K562 (cell line): ENCODE results near the gene EDN2. TPM values are rescaled to one million over a fixed set of nuclear protein-coding genes. Genes with fewer than 3 reads are reported as not detected.

ENCODE experiments used
- ATAC-seq: fragments of 200-7000 bp; cut with Tn5 transposase; 3 replicates; pipeline ENCODE4 v1.9.1; 2020; ENCODE audit warnings: moderate library complexity
- BruUV-seq: library from RNA; stranded (reverse); fragments of 400-500 nt; replicated peaks from 2 replicates; lab custom pipeline; 2021; lab: Mats Ljungman, UMichigan
- CTCF ChIA-PET: fragments of 300-600 bp; formaldehyde crosslinking; extraction: SDS; loops from one replicate; lab custom pipeline; 2021; ENCODE audit warnings: low intra/inter-chr PET ratio; lab: Yijun Ruan, JAX
- POLR2A ChIA-PET: fragments of 300-600, 350-650 bp; sonication (Branson Sonifier 250); formaldehyde crosslinking; extraction: SDS; loops from one replicate; lab custom pipeline; 2021; ENCODE audit warnings: antibody characterized with exemption, inconsistent platforms; lab: Yijun Ruan, JAX
- DNase-seq, 4 experiments: peaks; one replicate each; pipeline versions ENCODE4 v3.0.0 to v3.0.0-alpha.2; 2011 to 2018; ENCODE audit warnings: low spot score in 3 of 4, mixed read lengths in 3 of 4; ENCODE audit errors: extremely low read depth in 1 of 4
- FAIRE-seq: peaks from 2 replicates; lab custom pipeline; 2011; peaks lifted over from hg19 to GRCh38; lab: Jason Lieb, UNC
- H2AFZ ChIP-seq: 2 replicates; pipeline ENCODE4 v1.6.0; 2011; ENCODE audit warnings: low read depth, low read length, control low read depth, inconsistent platforms
- H3K27ac ChIP-seq: fragments of 200-600 bp; 3 replicates; pipeline ENCODE4 v1.8.0; 2011; ENCODE audit warnings: low read depth, mild to moderate bottlenecking, control low read depth, inconsistent platforms, low read length, moderate library complexity, mixed read lengths; ENCODE audit errors: extremely low read depth
- H3K27me3 ChIP-seq, 2 experiments: fragments of 300-600 bp in 1 of 2; 2 replicates in 1 of 2; 3 replicates in 1 of 2; pipeline versions ENCODE4 v1.6.0 to v1.8.0; 2011; ENCODE audit warnings: inconsistent platforms in 2 of 2, low read length in 2 of 2, mild to moderate bottlenecking in 1 of 2, mixed read lengths in 1 of 2, moderate library complexity in 1 of 2; ENCODE audit not compliant: control insufficient read depth in 2 of 2, insufficient read depth in 2 of 2
- H3K36me3 ChIP-seq: fragments of 300-600 bp; 3 replicates; pipeline ENCODE4 v1.8.0; 2011; ENCODE audit warnings: mild to moderate bottlenecking, low read length, inconsistent platforms; ENCODE audit not compliant: control insufficient read depth, insufficient read depth
- H3K4me1 ChIP-seq, 2 experiments: fragments of 200-600 bp in 1 of 2; replicated peaks in 1 of 2; 2 replicates in 1 of 2; 3 replicates in 1 of 2; pipeline versions ENCODE4 v1.5.1 to v1.8.0; 2011; ENCODE audit warnings: inconsistent platforms in 2 of 2, low read length in 2 of 2, mild to moderate bottlenecking in 1 of 2, mixed read lengths in 1 of 2, moderate library complexity in 1 of 2; ENCODE audit not compliant: control insufficient read depth in 2 of 2, insufficient read depth in 2 of 2
- H3K4me2 ChIP-seq: 2 replicates; pipeline ENCODE4 v1.6.1; 2011; ENCODE audit warnings: low read length, control low read depth, inconsistent platforms, mixed read lengths; ENCODE audit not compliant: insufficient read depth
- H3K4me3 ChIP-seq: fragments of 200-600 bp; sonication (generic), shearing (Covaris generic); 2 replicates; pipeline ENCODE4 v1.5.1; 2016; ENCODE audit warnings: control low read depth, inconsistent platforms
- H3K79me2 ChIP-seq: fragments of 200-600 bp; 3 replicates; pipeline ENCODE4 v1.8.0; 2011; ENCODE audit warnings: low read length, inconsistent platforms; ENCODE audit not compliant: control insufficient read depth, insufficient read depth
- H3K9ac ChIP-seq, 2 experiments: 2 replicates each; pipeline versions ENCODE4 v1.6.0 to v1.6.1; 2011; ENCODE audit warnings: low read depth in 2 of 2, low read length in 2 of 2, control low read depth in 1 of 2, inconsistent platforms in 1 of 2, mild to moderate bottlenecking in 1 of 2, mixed read lengths in 1 of 2; ENCODE audit not compliant: insufficient read depth in 1 of 2
- H3K9me1 ChIP-seq: one replicate; pipeline ENCODE4 v1.6.0; 2011; ENCODE audit warnings: inconsistent platforms, mild to moderate bottlenecking, low read length, moderate library complexity; ENCODE audit not compliant: control insufficient read depth, insufficient read depth
- H3K9me3 ChIP-seq: replicated peaks from 2 replicates; pipeline ENCODE4 v1.5.1; 2011; ENCODE audit warnings: low read depth, low read length, inconsistent platforms; ENCODE audit not compliant: control insufficient read depth, insufficient read depth
- H4K20me1 ChIP-seq: replicated peaks from 2 replicates; pipeline ENCODE4 v1.6.1; 2011; ENCODE audit warnings: low read length, inconsistent platforms, mixed read lengths; ENCODE audit not compliant: control insufficient read depth, insufficient read depth
- C11orf30 ChIP-seq: fragments of 450-650 bp; IDR thresholded peaks from 2 replicates; pipeline ENCODE4 v1.6.1; 2016; ENCODE audit warnings: low read depth, mild to moderate bottlenecking
- CREM ChIP-seq: IDR thresholded peaks from 2 replicates; pipeline ENCODE4 v1.6.1; 2014; ENCODE audit warnings: antibody characterized with exemption, low read depth
- KAT7 ChIP-seq: sonication (generic); formaldehyde crosslinking; IDR thresholded peaks from 2 replicates; pipeline ENCODE4 v1.8.0; 2022; ENCODE audit warnings: missing genetic modification reagents, mild to moderate bottlenecking, borderline replicate concordance
- SAP30 ChIP-seq: fragments of 200-600 bp; sonication (generic); IDR thresholded peaks from 2 replicates; pipeline ENCODE4 v1.6.1; 2012; ENCODE audit warnings: borderline replicate concordance, low read depth, mild to moderate bottlenecking, moderate library complexity, low read length, control low read depth, inconsistent platforms; ENCODE audit not compliant: insufficient read depth, poor library complexity, severe bottlenecking
- TEAD2 ChIP-seq: fragments of 450-650 bp; IDR thresholded peaks from 2 replicates; pipeline ENCODE4 v1.6.1; 2016; ENCODE audit warnings: missing genetic modification characterization, control low read depth, missing compliant biosample characterization
- ZNF140 ChIP-seq: fragments of 250-450 bp; sonication (Bioruptor Pico); IDR thresholded peaks from 2 replicates; pipeline ENCODE4 v1.8.0; 2021; ENCODE audit warnings: moderate library complexity, mild to moderate bottlenecking, inconsistent platforms
- ZNF146 ChIP-seq: IDR thresholded peaks from one replicate; pipeline ENCODE4 v1.6.1; 2018; ENCODE audit warnings: missing compliant biosample characterization; ENCODE audit not compliant: unreplicated experiment
- ZNF316 ChIP-seq: fragments of 450-650 bp; IDR thresholded peaks from 2 replicates; pipeline ENCODE4 v1.6.1; 2016
- WGBS: fragments of 100-300 bp; shearing (Covaris generic); methylation state at CpG from one replicate; pipeline ENCODE4 v1.1.6; 2016; ENCODE audit warnings: low coverage, mixed read lengths; ENCODE audit not compliant: insufficient coverage; ENCODE audit errors: missing lambda C conversion rate; 5-methylcytosine and 5-hydroxymethylcytosine counted together
- in situ Hi-C: fragments of 300-500 bp; cut with MboI; formaldehyde crosslinking; loops from 4 replicates; pipeline ENCODE4 v1.15.0; 2018; ENCODE audit warnings: inconsistent platforms, mixed read lengths
- intact Hi-C: fragments of 100-400 bp; cut with micrococcal nuclease; formaldehyde crosslinking; loops from 2 replicates; pipeline ENCODE4 v1.14.2; 2022
- polyA plus RNA-seq, 8 experiments: library from polyadenylated mRNA; depleted of rRNA in 4 of 8; stranded (reverse) in 5 of 8; unstranded in 3 of 8; fragments of >200 nt; fragmentation: Nextera tagmentation in 2 of 8; fragmentation: Illumina TruSeq in 1 of 8; extraction: Ambion mirVana in 2 of 8; extraction: Trizol in 1 of 8; gene quantifications; 2 replicates each; pipeline versions ENCODE4 v1.2.1 to v1.2.3, GENCODE V29; 2011 to 2014; ENCODE audit warnings: inconsistent platforms in 1 of 8, missing spikeins in 1 of 8
- total RNA-seq, 7 experiments: library from RNA; depleted of rRNA in 6 of 7; stranded (reverse); fragments of >200 nt in 6 of 7; fragmentation: Illumina TruSeq in 2 of 7; extraction: Trizol in 2 of 7; gene quantifications; 2 replicates each; pipeline versions ENCODE4 v1.2.1 to v1.2.3, GENCODE V29; 2011 to 2021; ENCODE audit warnings: low replicate concordance in 1 of 7
- TF ChIP-seq, protein P1 (sequence below): fragments of 150-350 bp; IDR thresholded peaks from 2 replicates; pipeline ENCODE4 v1.6.1; 2014; ENCODE audit warnings: low read depth, mild to moderate bottlenecking, low read length, borderline replicate concordance
- TF ChIP-seq, protein P2 (sequence below): fragments of 450-650 bp; IDR thresholded peaks from 2 replicates; pipeline ENCODE4 v1.7.0; 2016; ENCODE audit warnings: borderline replicate concordance
- TF ChIP-seq, protein P3 (sequence below): fragments of 450-650 bp; formaldehyde crosslinking; IDR thresholded peaks from 2 replicates; pipeline ENCODE4 v1.4.0; 2020; ENCODE audit warnings: mild to moderate bottlenecking, moderate library complexity

Gene EDN2
- total and polyA plus RNA-seq, 9 of the 15 experiments (the other 6 are each of a cell fraction or from before 2014, with no cell fraction given), result not detected

DNA sequence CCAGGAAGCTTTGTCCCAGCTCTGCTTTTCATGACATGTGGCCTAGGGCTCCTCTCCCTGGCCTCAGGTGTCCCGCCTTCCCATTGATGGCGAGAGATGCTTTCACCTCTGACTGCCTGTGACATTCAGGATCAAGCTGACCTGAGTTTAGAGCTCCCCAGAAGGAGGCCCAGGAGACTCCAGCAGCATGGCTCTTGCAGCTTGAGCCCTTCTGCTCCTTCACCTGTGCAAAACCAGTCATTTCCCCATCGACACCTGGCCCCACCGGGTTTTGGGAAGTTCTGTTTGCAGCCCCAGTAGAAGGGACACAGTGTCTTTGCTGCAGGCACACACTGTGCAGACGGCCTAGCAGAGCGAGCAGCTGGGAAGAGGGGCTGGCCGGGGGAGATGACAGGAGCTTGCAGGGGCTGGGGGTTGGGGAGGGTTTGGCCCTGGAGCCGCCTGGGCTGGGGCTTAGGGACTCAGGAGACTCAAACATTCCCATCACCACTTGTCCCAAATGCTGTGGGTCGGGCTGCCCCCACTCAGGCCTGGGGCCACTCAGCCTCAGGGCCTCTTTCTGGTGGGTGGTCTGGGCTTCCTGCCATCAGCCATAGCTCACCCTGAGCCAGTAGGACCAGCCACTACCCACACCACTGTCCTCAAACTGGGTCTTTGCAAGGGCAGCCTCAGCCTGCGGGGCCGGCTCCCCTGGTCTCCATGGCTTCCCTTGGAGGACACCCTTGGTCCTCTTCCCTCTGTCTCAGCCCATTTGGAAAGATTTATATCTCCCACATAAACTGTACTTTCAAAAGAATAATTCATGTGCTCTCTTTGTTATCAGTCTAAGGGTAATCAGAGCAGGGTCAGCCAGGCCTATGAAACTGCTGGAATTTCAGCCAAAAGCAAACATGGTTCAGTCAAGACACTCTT is 3.8 kb upstream of the EDN2 start:
- Histone ChIP-seq H3K79me2 (no peaks in the 10 kb centered on the region), H3K9ac (no peak overlapping the region), H3K27ac (no peak overlapping the region), H2AFZ (no peak overlapping the region), H3K27me3 (peaks cover 6 to 52% of the 10 kb centered on the region in 2 experiments; a peak in 3 of 5 replicates), H3K9me1 (peaks cover 6% of the 10 kb centered on the region), H3K36me3 (no peaks in the 10 kb centered on the region), H3K4me1 (peaks cover 13 to 24% of the 10 kb centered on the region in 2 experiments; a peak in 4 of 5 replicates), H3K4me3 (no peak overlapping the region), H3K4me2 (no peak overlapping the region), H3K9me3 (no peaks in the 10 kb centered on the region), H4K20me1 (peaks cover 4% of the 10 kb centered on the region; the same call in 1 of the 2 replicates)
- 4% methylated on average over 11 of the region's 11 CpGs for WGBS
- intact Hi-C loops (no loop called here), in situ Hi-C loops (no loop called here)
- POLR2A ChIA-PET, result interaction anchor here (0.5 to 0.8 kb wide), 2 partner anchors 26 to 70 kb away, joined by 3 to 4 read pairs; no protein-coding TSS in a partner anchor
- FAIRE-seq, result no peak
- DNase-seq, result no peak
- CTCF ChIA-PET, result no interaction called here
- TF ChIP-seq ZNF146 (CRISPR knock-in tag), result no peak
- TF ChIP-seq KAT7 (CRISPR knock-in tag), result no peak
- TF ChIP-seq C11orf30, result no peak
- TF ChIP-seq, protein P1, sequence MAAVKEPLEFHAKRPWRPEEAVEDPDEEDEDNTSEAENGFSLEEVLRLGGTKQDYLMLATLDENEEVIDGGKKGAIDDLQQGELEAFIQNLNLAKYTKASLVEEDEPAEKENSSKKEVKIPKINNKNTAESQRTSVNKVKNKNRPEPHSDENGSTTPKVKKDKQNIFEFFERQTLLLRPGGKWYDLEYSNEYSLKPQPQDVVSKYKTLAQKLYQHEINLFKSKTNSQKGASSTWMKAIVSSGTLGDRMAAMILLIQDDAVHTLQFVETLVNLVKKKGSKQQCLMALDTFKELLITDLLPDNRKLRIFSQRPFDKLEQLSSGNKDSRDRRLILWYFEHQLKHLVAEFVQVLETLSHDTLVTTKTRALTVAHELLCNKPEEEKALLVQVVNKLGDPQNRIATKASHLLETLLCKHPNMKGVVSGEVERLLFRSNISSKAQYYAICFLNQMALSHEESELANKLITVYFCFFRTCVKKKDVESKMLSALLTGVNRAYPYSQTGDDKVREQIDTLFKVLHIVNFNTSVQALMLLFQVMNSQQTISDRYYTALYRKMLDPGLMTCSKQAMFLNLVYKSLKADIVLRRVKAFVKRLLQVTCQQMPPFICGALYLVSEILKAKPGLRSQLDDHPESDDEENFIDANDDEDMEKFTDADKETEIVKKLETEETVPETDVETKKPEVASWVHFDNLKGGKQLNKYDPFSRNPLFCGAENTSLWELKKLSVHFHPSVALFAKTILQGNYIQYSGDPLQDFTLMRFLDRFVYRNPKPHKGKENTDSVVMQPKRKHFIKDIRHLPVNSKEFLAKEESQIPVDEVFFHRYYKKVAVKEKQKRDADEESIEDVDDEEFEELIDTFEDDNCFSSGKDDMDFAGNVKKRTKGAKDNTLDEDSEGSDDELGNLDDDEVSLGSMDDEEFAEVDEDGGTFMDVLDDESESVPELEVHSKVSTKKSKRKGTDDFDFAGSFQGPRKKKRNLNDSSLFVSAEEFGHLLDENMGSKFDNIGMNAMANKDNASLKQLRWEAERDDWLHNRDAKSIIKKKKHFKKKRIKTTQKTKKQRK, result no peak
- TF ChIP-seq SAP30, result no peak
- TF ChIP-seq CREM, result no peak
- TF ChIP-seq, protein P2, sequence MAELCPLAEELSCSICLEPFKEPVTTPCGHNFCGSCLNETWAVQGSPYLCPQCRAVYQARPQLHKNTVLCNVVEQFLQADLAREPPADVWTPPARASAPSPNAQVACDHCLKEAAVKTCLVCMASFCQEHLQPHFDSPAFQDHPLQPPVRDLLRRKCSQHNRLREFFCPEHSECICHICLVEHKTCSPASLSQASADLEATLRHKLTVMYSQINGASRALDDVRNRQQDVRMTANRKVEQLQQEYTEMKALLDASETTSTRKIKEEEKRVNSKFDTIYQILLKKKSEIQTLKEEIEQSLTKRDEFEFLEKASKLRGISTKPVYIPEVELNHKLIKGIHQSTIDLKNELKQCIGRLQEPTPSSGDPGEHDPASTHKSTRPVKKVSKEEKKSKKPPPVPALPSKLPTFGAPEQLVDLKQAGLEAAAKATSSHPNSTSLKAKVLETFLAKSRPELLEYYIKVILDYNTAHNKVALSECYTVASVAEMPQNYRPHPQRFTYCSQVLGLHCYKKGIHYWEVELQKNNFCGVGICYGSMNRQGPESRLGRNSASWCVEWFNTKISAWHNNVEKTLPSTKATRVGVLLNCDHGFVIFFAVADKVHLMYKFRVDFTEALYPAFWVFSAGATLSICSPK, result no peak
- TF ChIP-seq, protein P3, sequence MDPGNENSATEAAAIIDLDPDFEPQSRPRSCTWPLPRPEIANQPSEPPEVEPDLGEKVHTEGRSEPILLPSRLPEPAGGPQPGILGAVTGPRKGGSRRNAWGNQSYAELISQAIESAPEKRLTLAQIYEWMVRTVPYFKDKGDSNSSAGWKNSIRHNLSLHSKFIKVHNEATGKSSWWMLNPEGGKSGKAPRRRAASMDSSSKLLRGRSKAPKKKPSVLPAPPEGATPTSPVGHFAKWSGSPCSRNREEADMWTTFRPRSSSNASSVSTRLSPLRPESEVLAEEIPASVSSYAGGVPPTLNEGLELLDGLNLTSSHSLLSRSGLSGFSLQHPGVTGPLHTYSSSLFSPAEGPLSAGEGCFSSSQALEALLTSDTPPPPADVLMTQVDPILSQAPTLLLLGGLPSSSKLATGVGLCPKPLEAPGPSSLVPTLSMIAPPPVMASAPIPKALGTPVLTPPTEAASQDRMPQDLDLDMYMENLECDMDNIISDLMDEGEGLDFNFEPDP (CRISPR knock-in tag), result no peak
- no peak for TF ChIP-seq ZNF140 (CRISPR knock-in tag)
- TF ChIP-seq TEAD2 (tag), result no peak
- no peak for TF ChIP-seq ZNF316
- no peak for ATAC-seq
- no TSS peak for BruUV-seq
